Gastroesophageal sphincter (tissue), 3 donors: Measurements from ENCODE around the gene CISH.

ENCODE experiments used
- EP300 ChIP-seq: sonication (generic); formaldehyde crosslinking; IDR thresholded peaks from one replicate; pipeline ENCODE4 v1.6.1; 2017; ENCODE audit warnings: antibody characterized with exemption, mild to moderate bottlenecking
- TF ChIP-seq, protein P1 (sequence below), 4 experiments: fragments of 200-600 bp in 2 of 4; fragments of 450-650 bp in 2 of 4; sonication (generic) in 1 of 4; IDR thresholded peaks; one replicate each; pipeline ENCODE4 v1.5.1; 2017 to 2019; ENCODE audit warnings: antibody characterized with exemption in 4 of 4, mild to moderate bottlenecking in 2 of 4, moderate library complexity in 2 of 4

GRCh38 chr3:50628601-50629000 is 17.0 kb upstream of the CISH start:
- TF ChIP-seq, protein P1, sequence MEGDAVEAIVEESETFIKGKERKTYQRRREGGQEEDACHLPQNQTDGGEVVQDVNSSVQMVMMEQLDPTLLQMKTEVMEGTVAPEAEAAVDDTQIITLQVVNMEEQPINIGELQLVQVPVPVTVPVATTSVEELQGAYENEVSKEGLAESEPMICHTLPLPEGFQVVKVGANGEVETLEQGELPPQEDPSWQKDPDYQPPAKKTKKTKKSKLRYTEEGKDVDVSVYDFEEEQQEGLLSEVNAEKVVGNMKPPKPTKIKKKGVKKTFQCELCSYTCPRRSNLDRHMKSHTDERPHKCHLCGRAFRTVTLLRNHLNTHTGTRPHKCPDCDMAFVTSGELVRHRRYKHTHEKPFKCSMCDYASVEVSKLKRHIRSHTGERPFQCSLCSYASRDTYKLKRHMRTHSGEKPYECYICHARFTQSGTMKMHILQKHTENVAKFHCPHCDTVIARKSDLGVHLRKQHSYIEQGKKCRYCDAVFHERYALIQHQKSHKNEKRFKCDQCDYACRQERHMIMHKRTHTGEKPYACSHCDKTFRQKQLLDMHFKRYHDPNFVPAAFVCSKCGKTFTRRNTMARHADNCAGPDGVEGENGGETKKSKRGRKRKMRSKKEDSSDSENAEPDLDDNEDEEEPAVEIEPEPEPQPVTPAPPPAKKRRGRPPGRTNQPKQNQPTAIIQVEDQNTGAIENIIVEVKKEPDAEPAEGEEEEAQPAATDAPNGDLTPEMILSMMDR (IDR thresholded peaks at IDR 0.05): no peak
- no peak for TF ChIP-seq EP300
